ENCODE measurements around the gene ALAS1.

The ALAS1 gene

DNA sequence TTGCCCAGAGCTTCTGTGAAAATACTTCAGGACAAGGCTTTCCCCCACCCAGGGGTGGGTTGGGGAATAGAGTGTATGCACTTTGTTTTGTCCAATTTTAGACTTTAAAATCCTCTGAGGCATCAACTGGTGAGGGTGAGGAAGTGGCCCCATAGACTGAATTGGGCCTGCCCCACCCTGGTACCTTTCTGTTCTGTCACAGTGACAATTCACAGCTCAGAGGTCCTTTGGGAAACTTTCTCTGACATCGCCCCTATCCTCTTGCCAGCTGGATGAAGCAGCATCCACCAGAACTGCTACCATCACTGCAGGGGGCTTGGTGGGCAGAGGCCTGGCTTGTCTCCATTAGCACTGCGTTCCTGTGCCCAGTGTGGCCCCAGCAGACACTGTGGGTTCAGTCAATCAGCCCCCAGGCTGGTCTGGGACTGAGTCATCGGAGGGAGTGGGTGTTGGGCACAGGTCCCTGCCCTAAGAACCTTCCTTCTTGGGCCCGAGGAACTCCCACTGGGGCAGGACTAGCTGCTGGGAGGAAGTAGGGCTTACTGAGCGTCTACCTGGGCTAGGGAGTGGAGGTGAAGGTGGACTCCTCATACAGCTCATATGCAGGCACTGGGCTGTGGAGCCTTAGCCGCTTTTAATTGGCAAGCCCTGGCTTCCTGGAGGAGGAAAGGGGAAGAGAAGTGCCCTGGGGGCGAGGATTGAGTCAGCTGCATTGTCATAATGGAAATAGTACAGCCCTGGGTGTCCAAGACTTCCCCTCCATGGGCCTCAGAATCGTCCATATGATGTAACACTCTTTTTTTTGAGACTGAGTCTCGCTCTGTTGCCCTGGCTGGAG is 46.0 kb downstream of the ALAS1 start (continued):
- TF ChIP-seq, protein P1, sequence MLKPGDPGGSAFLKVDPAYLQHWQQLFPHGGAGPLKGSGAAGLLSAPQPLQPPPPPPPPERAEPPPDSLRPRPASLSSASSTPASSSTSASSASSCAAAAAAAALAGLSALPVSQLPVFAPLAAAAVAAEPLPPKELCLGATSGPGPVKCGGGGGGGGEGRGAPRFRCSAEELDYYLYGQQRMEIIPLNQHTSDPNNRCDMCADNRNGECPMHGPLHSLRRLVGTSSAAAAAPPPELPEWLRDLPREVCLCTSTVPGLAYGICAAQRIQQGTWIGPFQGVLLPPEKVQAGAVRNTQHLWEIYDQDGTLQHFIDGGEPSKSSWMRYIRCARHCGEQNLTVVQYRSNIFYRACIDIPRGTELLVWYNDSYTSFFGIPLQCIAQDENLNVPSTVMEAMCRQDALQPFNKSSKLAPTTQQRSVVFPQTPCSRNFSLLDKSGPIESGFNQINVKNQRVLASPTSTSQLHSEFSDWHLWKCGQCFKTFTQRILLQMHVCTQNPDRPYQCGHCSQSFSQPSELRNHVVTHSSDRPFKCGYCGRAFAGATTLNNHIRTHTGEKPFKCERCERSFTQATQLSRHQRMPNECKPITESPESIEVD (tag by site-specific recombination; IDR thresholded peaks at IDR 0.05) = no peak
- TF ChIP-seq ZNF366 (tag by site-specific recombination; conservative IDR thresholded peaks at IDR 0.05) (no peak), ZNF416 (tag by site-specific recombination; IDR thresholded peaks at IDR 0.05) (no peak), ZNF335 (tag by site-specific recombination; conservative IDR thresholded peaks at IDR 0.05) (peak; percentile 38), ZNF530 (tag by site-specific recombination; IDR thresholded peaks at IDR 0.05; ENCODE audit: low read depth) (no peak), ZBTB48 (tag by site-specific recombination; IDR thresholded peaks at IDR 0.05) (peak; percentile 52), ZBTB8A (tag by site-specific recombination; IDR thresholded peaks at IDR 0.05) (0 out of 2 replicates have a peak, but pooled peaks have one; percentile 33), ZIC2 (tag by site-specific recombination; IDR thresholded peaks at IDR 0.05) (peak; percentile 57), SETDB1 (IDR thresholded peaks at IDR 0.05; ENCODE audit: insufficient read length, low read length) (peak; percentile 47), SP2 (tag by site-specific recombination; IDR thresholded peaks at IDR 0.05) (0 out of 2 replicates have a peak, but pooled peaks have one; percentile 15), ZEB2 (tag by site-specific recombination; IDR thresholded peaks at IDR 0.05) (peak; percentile 21; the same call in 1 of the 2 replicates), GLIS2 (tag by site-specific recombination; IDR thresholded peaks at IDR 0.05) (peak; percentile 40; the same call in 1 of the 2 replicates), ZNF548 (tag by site-specific recombination; IDR thresholded peaks at IDR 0.05) (no peak)
- TF ChIP-seq, protein P2, sequence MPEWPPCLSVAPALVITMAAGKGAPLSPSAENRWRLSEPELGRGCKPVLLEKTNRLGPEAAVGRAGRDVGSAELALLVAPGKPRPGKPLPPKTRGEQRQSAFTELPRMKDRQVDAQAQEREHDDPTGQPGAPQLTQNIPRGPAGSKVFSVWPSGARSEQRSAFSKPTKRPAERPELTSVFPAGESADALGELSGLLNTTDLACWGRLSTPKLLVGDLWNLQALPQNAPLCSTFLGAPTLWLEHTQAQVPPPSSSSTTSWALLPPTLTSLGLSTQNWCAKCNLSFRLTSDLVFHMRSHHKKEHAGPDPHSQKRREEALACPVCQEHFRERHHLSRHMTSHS (tag by site-specific recombination; IDR thresholded peaks at IDR 0.05) = no peak

DNA sequence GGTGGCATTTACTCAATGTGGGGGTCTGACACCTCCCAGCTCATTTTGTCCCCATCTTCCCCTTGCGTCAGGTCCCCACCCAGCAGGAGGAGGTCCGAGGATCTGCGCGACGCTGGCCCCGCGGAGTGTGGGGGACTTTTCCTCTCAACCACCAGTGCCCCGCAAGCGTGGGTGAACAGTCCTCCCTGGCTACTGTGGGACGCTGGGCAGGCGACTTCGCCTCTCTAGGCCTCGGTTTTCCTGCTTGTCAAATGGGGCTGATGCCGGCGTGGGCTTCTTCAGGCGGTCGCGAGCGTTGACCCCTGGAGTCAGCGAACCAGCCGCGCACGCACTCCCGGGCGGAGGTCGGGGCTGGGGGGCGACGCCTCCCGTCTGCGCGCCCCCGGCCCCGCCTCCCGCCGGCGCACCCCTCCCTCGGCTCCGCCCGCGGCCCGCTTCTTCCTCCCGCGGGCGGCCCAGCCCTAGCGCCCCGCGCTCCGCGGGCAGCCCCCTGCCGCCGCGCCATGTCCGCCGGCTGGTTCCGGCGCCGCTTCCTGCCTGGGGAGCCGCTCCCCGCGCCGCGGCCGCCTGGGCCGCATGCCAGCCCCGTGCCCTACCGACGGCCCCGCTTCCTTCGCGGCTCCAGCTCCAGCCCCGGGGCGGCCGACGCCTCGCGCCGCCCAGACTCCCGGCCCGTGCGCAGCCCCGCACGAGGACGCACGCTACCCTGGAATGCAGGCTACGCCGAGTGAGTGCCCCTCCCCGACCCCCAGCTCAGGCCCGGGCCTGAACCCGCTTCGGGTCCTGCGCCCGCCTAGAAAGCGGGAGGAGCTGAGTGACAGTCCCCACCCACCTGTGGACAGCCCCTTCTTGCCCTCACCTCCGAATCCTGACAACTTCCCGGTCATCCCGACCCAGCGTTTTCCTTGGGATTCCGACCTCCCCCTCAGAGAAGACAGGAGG is 47.6 kb downstream of the ALAS1 start, which contains the start of gene PPM1M:
Gene PPM1M, plus strand, starts transcription at position 438 of the 942 bp plus-strand sequence. Its CDS starts 66 bp downstream, at position 504.
- H3K36me3 ChIP-seq (ENCODE audit: control insufficient read depth in 2 of 2, insufficient read depth in 1 of 2, low read length in 2 of 2) = peaks cover 0 to 28% of the 10 kb centered on the region in 2 experiments; a peak in 1 of 3 replicates
- H3K4me3 ChIP-seq (ENCODE audit: low read depth, low read length) = peak within 1 kb of the TSS; percentile 21
- ChIA-PET CTCF (no interaction called here), POLR2A (interaction anchor here (0.6 to 1.0 kb wide), 3 partner anchors 8 to 33 kb away, joined by 3 read pairs; partner anchors contain the start of gene WDR82)
- H3K9me3 ChIP-seq (ENCODE audit: control insufficient read depth, insufficient read depth, low read depth, low read length) = no peaks in the 10 kb centered on the region
- H3K27ac ChIP-seq (ENCODE audit: extremely low read depth, low read depth, low read length) = peak within 1 kb of the TSS; percentile 68; the same call in 1 of the 2 replicates
- H3K4me1 ChIP-seq (ENCODE audit: control insufficient read depth, insufficient read depth, low read length) = no peaks in the 10 kb centered on the region; the same call in 1 of the 2 replicates
- TF ChIP-seq SCRT1 (tag by site-specific recombination; IDR thresholded peaks at IDR 0.05; ENCODE audit: borderline replicate concordance) (peak; percentile 76; the same call in 1 of the 2 replicates), ZNF596 (tag by site-specific recombination; IDR thresholded peaks at IDR 0.05) (no peak), GLIS2 (tag by site-specific recombination; IDR thresholded peaks at IDR 0.05) (peak; percentile 52), ZNF423 (tag by site-specific recombination; IDR thresholded peaks at IDR 0.05) (no peak), ZNF23 (tag by site-specific recombination; IDR thresholded peaks at IDR 0.05; ENCODE audit: borderline replicate concordance) (no peak), ZBTB20 (tag by site-specific recombination; IDR thresholded peaks at IDR 0.05) (peak; percentile 83; the same call in 1 of the 2 replicates), SCRT2 (tag by site-specific recombination; IDR thresholded peaks at IDR 0.05) (peak; percentile 97), KLF9 (tag by site-specific recombination; IDR thresholded peaks at IDR 0.05; ENCODE audit: low read depth) (peak; percentile 25; the same call in 1 of the 2 replicates), SP3 (tag by site-specific recombination; IDR thresholded peaks at IDR 0.05) (peak; percentile 32; the same call in 1 of the 2 replicates)
- TF ChIP-seq, protein P3, sequence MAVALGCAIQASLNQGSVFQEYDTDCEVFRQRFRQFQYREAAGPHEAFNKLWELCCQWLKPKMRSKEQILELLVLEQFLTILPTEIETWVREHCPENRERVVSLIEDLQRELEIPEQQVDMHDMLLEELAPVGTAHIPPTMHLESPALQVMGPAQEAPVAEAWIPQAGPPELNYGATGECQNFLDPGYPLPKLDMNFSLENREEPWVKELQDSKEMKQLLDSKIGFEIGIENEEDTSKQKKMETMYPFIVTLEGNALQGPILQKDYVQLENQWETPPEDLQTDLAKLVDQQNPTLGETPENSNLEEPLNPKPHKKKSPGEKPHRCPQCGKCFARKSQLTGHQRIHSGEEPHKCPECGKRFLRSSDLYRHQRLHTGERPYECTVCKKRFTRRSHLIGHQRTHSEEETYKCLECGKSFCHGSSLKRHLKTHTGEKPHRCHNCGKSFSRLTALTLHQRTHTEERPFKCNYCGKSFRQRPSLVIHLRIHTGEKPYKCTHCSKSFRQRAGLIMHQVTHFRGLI (tag by site-specific recombination; IDR thresholded peaks at IDR 0.05) = no peak
- TF ChIP-seq, protein P4, sequence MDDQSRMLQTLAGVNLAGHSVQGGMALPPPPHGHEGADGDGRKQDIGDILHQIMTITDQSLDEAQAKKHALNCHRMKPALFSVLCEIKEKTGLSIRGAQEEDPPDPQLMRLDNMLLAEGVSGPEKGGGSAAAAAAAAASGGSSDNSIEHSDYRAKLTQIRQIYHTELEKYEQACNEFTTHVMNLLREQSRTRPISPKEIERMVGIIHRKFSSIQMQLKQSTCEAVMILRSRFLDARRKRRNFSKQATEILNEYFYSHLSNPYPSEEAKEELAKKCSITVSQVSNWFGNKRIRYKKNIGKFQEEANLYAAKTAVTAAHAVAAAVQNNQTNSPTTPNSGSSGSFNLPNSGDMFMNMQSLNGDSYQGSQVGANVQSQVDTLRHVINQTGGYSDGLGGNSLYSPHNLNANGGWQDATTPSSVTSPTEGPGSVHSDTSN (CRISPR knock-in tag; IDR thresholded peaks at IDR 0.05) = no peak
- TF ChIP-seq, protein P5, sequence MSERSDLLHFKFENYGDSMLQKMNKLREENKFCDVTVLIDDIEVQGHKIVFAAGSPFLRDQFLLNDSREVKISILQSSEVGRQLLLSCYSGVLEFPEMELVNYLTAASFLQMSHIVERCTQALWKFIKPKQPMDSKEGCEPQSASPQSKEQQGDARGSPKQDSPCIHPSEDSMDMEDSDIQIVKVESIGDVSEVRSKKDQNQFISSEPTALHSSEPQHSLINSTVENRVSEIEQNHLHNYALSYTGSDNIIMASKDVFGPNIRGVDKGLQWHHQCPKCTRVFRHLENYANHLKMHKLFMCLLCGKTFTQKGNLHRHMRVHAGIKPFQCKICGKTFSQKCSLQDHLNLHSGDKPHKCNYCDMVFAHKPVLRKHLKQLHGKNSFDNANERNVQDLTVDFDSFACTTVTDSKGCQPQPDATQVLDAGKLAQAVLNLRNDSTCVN (tag by site-specific recombination; optimal IDR thresholded peaks at IDR 0.05) = peak; percentile 55
- TF ChIP-seq, protein P6, sequence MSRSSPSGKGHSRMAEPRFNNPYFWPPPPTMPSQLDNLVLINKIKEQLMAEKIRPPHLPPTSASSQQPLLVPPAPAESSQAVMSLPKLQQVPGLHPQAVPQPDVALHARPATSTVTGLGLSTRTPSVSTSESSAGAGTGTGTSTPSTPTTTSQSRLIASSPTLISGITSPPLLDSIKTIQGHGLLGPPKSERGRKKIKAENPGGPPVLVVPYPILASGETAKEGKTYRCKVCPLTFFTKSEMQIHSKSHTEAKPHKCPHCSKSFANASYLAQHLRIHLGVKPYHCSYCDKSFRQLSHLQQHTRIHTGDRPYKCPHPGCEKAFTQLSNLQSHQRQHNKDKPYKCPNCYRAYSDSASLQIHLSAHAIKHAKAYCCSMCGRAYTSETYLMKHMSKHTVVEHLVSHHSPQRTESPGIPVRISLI (tag by site-specific recombination; IDR thresholded peaks at IDR 0.05) = no peak
